G401 (cell line): ENCODE data around the gene RSF1. TPM values are rescaled to one million over a fixed set of nuclear protein-coding genes. Genes with fewer than 3 reads are reported as not detected.
A peak's percentile ranks its signal among the peaks of the same experiment; 100 is the strongest.
"Not testable (repeated sequence)": the region's sequence is repeated elsewhere in the genome, so short reads cannot be mapped to it uniquely, and the experiment has no call there.

Source experiments
- DNase-seq: peaks from one replicate; pipeline ENCODE4 v3.0.0-alpha.2; 2015; ENCODE audit warnings: low spot score
- in situ Hi-C: cut with HindIII; loops from 2 replicates; pipeline ENCODE4 v1.10.0; 2016; ENCODE audit warnings: low sequenced_read_pairs, mixed read lengths
- total RNA-seq: library from RNA; depleted of rRNA; stranded (reverse); fragments of >200 nt; shearing (Covaris generic); gene quantifications from 2 replicates; pipeline ENCODE4 v1.2.3, GENCODE V29; 2014; rRNA removed

The RSF1 gene
- total RNA-seq, 1 experiment from 2014 or later = 31.4 TPM

DNA sequence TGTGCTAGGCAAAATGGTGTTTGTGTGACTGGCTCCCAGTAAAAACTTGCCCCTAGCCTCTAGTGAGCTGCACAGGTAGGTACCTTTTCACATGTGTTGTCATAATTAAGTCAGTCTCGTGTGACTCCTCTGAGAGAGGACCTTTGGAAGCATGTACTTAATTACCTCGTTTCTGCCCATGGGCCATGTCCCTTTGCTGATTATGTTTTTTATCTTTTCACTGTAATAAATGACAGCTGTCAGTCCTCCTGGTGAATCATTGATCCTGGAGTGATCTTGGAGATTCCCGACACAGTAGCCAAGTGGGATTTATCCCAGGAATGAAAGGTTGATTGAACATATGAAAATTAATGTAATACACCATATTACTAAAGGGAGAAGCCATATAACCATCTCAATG lies 170.4 kb downstream of the RSF1 start:
- in situ Hi-C loops = no loop called here
- no peak for DNase-seq

DNA sequence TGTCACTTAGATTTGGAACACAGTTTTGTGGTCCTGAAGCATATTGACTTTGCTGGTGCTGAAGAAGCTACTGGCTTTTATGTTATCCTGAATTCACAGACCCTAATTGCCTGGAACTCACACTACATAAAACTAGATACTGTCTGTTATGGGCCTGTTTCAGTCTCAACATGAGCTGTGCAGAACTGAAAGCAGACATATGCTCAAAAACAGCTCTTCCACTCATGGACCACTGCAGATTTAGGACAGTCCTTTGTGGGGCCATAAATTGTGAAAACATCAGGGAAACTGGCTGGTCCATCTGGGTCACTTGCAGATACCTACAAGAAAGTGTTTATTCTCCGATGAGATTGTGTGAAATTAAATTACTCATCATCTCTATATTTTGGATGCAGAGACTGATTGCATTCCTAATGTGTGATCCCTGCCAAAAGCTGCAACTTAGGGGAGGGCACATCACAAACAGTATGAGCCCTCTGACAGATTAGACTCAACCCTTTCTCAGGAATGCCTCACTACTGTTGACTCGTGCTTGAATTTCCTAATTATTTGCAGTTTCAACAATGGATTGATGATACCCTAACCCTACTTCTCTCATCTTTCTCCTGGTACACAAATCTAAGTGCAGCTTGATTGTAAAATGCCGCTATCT lies 172.7 kb downstream of the RSF1 start:
- in situ Hi-C loops = no loop called here
- no peak for DNase-seq

DNA sequence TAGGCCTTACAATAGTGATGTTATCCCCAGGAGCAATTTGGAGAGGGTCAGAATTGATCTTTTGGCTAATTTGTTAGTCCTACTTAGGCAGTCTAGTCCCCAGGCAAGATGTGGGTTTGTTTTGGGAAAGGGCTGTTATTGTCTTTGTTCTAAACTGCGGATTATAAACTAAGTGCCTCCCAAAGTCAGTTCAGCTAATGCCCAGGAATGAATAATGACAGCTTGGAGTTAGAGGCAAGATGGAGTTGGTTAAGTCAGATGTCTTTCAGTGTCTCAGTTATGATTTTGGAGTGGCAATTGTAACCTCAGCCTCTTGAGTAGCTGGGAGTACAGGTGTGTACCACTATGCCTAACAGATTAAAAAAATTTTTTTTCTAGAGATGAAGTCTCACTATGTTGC lies 175.6 kb downstream of the RSF1 start:
- DNase-seq = no peak
- in situ Hi-C loops = no loop called here

DNA sequence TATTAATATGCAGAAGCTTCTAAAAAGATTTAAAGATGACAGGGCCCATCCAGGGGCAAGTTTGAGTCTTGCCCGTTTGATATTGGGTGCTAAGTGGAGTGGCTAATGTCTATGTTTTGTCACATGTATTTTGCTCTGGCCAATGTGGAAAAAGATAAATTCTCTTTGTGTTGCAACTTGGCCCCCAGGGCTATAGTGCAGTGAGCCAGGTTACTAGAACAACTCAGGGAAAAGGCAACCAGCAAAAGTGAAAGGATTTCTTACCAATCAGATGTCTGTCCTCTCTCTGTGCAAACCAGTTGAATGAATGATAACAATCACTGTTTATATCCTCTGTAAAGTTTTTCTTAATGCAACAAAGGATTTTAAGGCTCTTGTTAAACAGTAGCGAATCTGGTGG lies 178.3 kb downstream of the RSF1 start:
- in situ Hi-C loops = no loop called here
- DNase-seq = no peak

DNA sequence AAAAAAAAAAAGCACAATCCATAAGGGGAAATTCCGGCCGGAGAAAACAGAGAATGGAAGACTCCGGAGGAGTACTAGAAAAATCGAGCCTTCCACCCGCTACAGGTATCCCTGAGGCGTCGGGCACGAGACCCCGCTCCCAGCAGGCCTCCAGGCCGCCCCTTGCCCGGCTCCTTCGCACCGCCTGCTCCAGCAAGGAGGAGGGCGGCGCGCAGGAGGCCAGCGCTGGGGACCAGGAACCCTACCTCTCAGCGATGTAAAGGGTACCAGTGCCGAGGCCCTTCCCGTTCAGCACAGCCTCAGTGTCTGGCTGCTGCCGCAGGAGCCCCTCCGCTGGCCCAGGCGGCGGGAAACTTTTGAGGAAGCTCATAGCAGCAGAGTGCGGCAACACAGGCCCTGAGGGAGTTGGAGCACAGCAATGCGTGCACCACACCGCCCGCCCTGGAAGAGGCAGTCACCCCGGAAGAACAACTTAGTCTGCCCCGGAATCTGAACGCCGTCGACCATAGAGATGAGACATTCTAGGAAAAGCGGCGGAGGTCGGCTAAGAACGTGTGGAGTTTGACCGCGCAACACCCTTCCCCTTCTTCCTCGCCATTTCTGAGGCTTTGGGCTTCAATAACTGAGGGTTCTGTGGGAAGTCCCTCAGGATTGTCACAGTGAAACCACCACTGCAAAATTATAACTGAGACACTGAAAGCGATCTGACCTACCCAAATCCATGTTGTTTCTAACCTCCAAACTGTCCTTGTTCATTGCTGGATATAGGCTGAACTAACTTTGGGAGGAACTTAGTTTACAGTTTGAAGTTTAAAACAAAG lies 183.0 kb downstream of the RSF1 start, which contains the start of gene CLNS1A:
TSS of gene CLNS1A (minus strand) at position 450 of the 821 bp plus-strand sequence. CDS start at position 370, 80 bp downstream.
- DNase-seq = peak; percentile 96
- in situ Hi-C loops = no loop called here

DNA sequence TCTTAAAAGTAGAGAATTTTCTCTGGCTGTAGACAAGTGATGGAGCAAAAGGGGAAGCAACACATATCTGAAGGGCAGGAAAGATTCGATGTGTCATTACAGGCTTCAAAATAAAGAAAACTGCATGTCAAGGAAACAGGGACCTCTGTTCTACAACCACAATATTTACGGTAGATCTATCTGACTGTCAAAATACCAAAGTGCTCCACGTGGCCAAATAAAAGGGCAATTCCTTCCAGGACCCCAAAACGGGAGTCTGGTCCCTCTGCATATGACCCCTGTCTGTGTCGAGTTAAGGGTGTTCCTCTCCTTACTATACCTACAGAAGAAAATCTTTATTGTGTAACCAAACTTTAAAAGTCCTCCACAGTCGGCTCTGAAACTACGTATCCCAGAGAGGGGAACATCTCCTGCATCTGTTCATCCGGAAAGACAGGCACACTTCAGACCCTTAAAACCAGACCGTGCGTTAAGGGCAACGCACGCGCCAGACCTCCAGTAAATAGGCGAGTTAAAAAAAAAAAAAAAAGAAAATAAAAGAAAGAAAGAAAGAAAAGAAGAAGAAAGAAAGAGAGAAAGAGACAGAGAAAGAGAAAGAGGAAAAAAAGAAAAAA lies 183.7 kb downstream of the RSF1 start:
- in situ Hi-C loops = no loop called here
- DNase-seq = no peak

DNA sequence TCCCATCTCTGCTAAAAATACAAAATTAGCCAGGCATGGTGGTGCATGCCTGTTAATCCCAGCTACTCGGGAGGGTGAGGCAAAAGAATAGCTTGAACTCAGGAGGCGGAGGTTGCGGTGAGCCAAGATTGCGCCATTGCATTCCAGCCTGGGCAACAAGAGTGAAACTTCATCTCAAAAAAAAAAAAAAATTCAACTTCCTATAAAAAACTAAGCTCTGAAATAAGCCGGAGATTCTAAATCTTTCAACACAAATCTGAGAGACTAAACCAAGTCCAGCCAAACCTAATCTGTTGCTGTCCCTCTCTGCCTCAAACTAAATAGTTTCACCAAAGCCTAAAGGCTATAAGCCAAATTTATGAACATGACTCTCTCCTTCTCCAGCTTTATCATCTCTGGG lies 186.6 kb downstream of the RSF1 start:
- in situ Hi-C loops, DNase-seq: not testable (repeated sequence)

DNA sequence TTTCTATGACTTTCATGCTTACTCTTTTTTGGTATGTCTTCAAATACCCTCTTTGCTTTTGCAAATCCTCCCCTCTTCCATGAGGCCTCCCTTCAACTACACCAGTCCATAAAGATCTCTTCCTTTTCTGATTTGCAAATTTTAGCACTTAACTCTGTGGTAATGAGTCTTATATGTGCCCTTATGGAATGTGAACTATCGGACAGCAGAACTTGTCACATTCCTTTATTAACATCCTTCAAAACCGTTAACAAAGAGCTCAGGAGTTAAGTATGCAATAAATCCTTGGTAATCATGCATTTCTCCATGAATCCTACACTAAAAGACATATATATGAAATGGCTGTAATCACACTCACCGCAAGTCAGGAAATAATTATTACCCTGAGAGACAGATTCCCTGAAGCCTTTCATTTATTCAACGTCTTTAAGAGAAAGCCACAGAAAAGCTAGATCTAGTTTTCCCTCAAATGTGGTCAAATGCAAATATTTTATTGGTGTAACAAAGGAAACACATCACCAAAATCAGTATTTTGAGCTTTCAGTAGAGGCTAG lies 190.3 kb downstream of the RSF1 start:
- in situ Hi-C loops = no loop called here
- no peak for DNase-seq

DNA sequence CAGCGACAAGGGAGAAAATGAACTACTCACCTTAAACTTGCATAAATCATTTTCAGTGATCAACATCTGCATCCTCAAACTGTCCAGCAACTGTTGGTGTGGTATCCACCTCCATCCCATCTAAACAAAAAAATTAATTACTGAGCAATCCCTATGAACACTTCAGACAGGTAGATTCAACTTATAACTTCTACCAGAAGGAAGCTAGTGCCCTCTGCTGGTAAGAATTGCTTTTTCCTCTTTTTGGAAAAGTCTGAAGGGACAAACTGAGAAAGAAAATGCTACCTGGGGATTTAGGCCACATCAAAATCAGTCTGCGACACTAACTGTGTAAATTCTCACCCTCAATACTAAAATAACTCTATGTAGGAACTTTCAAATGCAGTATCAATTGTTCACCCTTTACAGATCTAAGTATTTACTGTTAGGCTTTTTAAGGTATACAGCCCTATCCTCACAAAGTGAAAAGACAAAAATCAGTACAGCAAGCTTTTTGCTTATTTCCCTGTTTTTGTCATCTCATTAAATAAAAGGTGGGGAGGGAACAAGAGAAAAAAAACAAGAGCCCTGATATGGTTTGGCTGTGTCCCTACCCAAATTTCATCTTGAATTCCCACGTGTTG lies 200.8 kb downstream of the RSF1 start:
- DNase-seq = peak; percentile 75
- in situ Hi-C loops = no loop called here

DNA sequence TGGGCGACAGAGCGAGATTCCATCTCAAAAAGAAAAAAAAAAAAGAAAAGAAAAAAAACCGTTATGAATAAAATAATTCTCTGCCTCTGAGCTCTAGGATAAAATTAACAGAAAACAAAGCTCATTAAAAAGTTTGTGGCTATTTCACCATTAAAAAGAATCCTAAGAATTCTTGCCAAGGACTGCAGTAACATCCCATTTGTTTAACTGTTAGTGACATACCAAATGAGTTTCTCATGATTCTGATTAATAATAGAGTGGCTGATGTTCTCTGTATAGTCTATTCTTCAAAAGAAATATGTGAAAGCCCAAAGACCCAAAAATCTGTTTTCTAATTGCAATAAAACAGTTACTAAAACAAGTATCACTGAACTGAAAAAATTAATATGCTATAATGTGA lies 202.6 kb downstream of the RSF1 start:
- in situ Hi-C loops = no loop called here
- DNase-seq = no peak

DNA sequence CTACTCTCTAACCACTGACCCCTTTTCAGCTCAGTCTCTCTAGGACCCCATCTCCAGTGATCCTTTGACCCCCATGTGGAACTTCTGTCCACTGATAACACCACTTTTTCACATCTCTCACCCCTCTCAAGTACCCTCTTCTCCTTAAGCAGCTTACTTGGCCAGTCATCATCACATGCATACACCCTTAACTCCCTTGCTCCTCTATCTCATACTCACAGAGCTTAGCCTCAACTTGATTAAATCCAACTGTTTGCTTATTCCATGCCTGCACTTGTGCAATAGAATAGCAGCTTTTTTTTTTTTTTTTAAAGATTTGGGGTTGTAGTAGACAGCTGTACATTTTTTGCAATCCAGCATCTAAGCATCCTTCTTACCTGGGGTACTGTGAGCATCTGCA lies 208.6 kb downstream of the RSF1 start:
- in situ Hi-C loops = no loop called here
- no peak for DNase-seq

Other genes starting within 250 kb of the RSF1 start
- gene AQP11, start 230.8 kb downstream of the RSF1 start, total RNA-seq = 0.47 TPM in 1 of 2 replicates, not detected in the other
- 397 and 494 TPM in 2 replicates for gene CLNS1A, start 182.9 kb downstream of the RSF1 start, total RNA-seq
- 7.9 and 15.7 TPM in 2 replicates for gene AAMDC, start 422 bp upstream of the RSF1 start, total RNA-seq
- 16.8 and 23.0 TPM in 2 replicates for gene INTS4, start 173.9 kb upstream of the RSF1 start, total RNA-seq
- 9.6 and 16.9 TPM in 2 replicates for gene KCTD14, start 202.6 kb upstream of the RSF1 start, total RNA-seq
- not detected in 2 replicates for gene THRSP, start 243.1 kb upstream of the RSF1 start, total RNA-seq